ENCODE results near the gene FBXO47. TPM values are rescaled to one million over a fixed set of nuclear protein-coding genes. Genes with fewer than 3 reads are reported as not detected.
"Not testable (repeated sequence)": the region's sequence is repeated elsewhere in the genome, so short reads cannot be mapped to it uniquely, and the experiment has no call there.

FBXO47 gene
- total RNA-seq, 1 donor: not detected

DNA sequence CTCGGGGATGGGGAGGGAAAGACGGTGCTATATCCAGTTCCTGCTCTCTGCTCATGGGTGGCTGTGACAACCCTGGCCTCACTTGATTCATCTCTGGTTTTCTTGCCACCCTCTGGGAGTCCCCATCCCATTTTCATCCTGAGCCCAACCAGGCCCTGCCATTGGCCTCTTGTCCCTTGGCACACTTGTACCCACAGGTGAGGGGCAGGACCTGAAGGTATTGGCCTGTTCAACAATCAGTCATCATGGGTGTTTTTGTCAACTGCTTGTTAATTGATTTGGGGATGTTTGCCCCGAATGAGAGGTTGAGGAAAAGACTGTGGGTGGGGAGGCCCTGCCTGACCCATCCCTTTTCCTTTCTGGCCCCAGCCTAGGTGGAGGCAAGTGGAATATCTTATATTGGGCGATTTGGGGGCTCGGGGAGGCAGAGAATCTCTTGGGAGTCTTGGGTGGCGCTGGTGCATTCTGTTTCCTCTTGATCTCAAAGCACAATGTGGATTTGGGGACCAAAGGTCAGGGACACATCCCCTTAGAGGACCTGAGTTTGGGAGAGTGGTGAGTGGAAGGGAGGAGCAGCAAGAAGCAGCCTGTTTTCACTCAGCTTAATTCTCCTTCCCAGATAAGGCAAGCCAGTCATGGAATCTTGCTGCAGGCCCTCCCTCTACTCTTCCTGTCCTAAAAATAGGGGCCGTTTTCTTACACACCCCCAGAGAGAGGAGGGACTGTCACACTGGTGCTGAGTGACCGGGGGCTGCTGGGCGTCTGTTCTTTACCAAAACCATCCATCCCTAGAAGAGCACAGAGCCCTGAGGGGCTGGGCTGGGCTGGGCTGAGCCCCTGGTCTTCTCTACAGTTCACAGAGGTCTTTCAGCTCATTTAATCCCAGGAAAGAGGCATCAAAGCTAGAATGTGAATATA lies 46.6 kb downstream of the FBXO47 start:
- Histone ChIP-seq H3K9me3 (ENCODE audit: low read depth, low read length) (no peaks in the 10 kb centered on the region), H3K27me3 (ENCODE audit: insufficient read depth, low read length) (no peaks in the 10 kb centered on the region), H3K4me3 (ENCODE audit: low read length) (no peak overlapping the region), H3K4me1 (ENCODE audit: insufficient read depth, low read length) (peaks cover 25% of the 10 kb centered on the region)

- Histone ChIP-seq H3K4me1 (ENCODE audit: insufficient read depth, low read length) (peaks cover 15% of the 10 kb centered on the region), H3K4me3 (ENCODE audit: low read length) (no peak overlapping the region), H3K27me3 (ENCODE audit: insufficient read depth, low read length) (no peaks in the 10 kb centered on the region), H3K9me3 (ENCODE audit: low read depth, low read length) (no peaks in the 10 kb centered on the region)
Observed at GRCh38 chr17:38919316-38920078, 47.7 kb downstream of the FBXO47 start.

DNA sequence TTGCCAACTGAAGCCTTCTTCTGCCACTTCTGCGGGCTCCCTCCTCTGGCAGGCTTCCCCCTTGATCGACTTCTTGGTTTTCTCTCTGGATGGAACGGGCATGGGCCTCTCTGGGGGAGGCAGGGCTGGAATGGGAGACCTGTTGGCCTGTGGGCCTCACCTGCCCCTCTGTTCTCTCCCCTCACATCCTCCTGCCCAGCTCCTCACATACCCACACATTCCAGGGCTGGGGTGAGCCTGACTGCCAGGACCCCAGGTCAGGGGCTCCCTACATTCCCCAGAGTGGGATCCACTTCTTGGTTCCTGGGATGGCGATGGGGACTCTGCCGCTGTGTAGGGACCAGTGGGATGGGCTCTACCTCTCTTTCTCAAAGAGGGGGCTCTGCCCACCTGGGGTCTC lies 48.3 kb downstream of the FBXO47 start:
- Histone ChIP-seq H3K4me1 (ENCODE audit: insufficient read depth, low read length) (peaks cover 15% of the 10 kb centered on the region), H3K4me3 (ENCODE audit: low read length) (no peak overlapping the region), H3K9me3 (ENCODE audit: low read depth, low read length) (no peaks in the 10 kb centered on the region), H3K27me3 (ENCODE audit: insufficient read depth, low read length) (no peaks in the 10 kb centered on the region)

GRCh38 chr17:38918129-38918913 lies 48.9 kb downstream of the FBXO47 start:
- Histone ChIP-seq H3K4me1 (ENCODE audit: insufficient read depth, low read length) (peaks cover 15% of the 10 kb centered on the region), H3K27me3 (ENCODE audit: insufficient read depth, low read length) (no peaks in the 10 kb centered on the region), H3K9me3 (ENCODE audit: low read depth, low read length) (no peaks in the 10 kb centered on the region), H3K4me3 (ENCODE audit: low read length) (no peak overlapping the region)

DNA sequence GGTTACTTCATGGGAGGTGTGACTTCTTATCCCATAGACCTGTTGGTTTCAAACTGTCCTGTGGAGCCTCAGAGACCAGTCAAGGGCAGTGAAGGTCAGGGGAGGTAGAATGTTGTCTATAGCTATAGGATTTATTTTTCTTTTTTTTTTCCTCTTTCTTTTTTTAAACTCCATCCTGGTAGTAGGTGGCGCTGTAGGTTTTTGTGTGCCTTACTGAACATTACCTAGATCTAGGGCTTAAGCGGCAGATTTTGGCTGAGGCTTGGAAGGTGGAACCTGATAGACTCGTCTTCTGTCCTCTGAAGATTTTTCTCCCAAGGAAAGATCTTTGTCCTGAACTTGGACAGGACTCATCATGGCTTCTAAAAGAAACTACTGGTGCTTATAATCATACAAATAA lies 49.9 kb downstream of the FBXO47 start:
- Histone ChIP-seq H3K9me3 (ENCODE audit: low read depth, low read length) (no peaks in the 10 kb centered on the region), H3K4me1 (ENCODE audit: insufficient read depth, low read length) (peaks cover 17% of the 10 kb centered on the region), H3K4me3 (ENCODE audit: low read length) (no peak overlapping the region), H3K27me3 (ENCODE audit: insufficient read depth, low read length) (no peaks in the 10 kb centered on the region)

DNA sequence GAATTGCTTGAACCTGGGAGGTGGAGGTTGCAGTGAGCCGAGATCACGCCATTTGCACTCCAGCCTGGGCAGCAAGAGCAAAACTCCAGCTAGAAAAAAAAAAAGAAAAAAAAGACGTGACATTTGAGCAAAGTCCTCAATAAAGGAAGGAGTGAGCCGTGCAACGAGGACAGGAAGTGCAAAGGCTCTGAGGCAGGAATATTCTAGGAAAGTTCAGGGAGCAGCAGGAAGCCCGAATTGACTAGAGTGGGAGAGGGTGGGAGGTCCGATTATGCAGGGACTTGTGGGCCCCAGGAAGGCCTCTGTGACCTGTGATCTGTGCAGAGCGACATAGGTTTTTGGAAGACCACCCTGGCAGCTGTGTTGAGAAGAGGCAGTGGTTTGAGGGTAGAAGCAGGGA lies 50.4 kb downstream of the FBXO47 start:
- Histone ChIP-seq H3K4me3 (ENCODE audit: low read length) (no peak overlapping the region), H3K4me1 (ENCODE audit: insufficient read depth, low read length) (peaks cover 17% of the 10 kb centered on the region), H3K9me3 (ENCODE audit: low read depth, low read length) (no peaks in the 10 kb centered on the region), H3K27me3 (ENCODE audit: insufficient read depth, low read length) (no peaks in the 10 kb centered on the region)

- Histone ChIP-seq H3K27me3 (ENCODE audit: insufficient read depth, low read length) (no peaks in the 10 kb centered on the region), H3K4me1 (ENCODE audit: insufficient read depth, low read length) (peaks cover 6% of the 10 kb centered on the region), H3K4me3 (ENCODE audit: low read length) (no peak overlapping the region), H3K9me3 (ENCODE audit: low read depth, low read length) (no peaks in the 10 kb centered on the region)
Observed at GRCh38 chr17:38915639-38915995, 51.6 kb downstream of the FBXO47 start.

DNA sequence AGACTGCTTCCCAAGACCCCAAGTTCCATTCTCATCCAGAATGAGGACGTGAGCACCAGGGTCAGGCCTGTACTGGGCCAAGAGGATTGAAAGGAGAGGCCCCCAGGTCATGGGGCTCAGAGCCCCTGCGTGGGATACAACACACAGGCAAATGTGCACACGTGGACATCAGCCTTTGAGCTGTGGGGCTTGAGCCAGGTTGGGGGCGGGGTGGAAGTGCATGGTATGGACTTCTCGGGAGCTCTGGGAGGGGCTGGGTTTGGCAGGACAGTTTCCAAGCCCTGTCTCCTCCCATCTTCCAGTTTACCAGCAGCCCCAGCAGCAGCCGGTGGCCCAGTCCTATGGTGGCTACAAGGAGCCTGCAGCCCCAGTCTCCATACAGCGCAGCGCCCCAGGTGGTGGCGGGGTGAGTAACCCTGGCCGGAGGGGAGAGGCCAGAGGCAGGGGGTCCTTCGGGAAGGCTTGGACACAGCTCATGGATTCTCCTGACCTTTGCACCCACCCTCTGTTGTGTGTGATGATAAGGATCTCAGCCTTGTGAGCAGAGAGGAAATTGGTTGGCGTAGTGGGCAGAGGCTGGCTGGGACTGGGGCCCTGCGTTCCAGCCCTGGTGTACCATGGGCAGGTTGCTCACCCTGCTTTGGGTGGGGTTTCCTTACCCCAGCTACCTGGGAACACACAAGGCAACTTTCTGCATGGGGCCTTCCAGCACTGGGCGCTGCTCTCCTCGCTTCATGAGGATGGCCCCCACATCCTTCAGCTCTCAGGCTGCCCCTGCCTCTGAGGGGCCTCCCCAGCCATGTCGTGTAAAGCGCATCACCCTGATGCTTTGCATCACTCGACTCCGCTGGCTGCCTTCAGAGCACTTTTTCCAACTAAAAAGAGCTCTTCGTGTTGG lies 52.2 kb downstream of the FBXO47 start:
- Histone ChIP-seq H3K27me3 (ENCODE audit: insufficient read depth, low read length) (no peaks in the 10 kb centered on the region), H3K9me3 (ENCODE audit: low read depth, low read length) (no peaks in the 10 kb centered on the region), H3K4me3 (ENCODE audit: low read length) (no peak overlapping the region), H3K4me1 (ENCODE audit: insufficient read depth, low read length) (peaks cover 6% of the 10 kb centered on the region)

DNA sequence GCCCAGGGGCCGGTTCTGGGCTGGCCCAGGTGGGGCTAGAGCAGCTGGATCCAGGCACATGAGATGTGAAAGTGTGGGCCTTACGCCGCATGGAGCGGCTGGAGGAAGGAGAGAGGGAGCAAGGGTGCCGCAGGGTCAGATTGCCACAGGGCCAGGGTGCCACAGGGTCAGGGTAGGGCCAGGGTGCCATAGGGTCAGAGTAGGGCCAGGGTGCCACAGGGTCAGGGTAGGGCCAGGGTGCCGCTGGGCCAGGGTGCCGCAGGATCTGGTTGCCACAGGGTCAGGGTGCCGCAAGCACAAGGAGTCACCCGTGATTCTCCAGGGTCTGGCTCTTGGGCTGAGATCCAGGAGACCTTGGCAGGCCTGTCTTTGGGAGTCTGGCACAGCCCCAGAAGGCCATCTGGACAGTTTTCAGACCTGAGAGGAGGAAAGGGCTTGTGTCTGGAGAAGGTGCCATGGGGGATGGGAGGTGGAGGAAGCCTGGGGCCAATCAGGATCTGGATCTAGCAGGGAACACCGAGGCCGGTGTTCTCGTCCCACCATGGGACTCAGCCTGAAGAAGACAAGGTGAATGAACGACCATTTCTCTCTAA lies 54.9 kb downstream of the FBXO47 start:
- H3K4me1 ChIP-seq (ENCODE audit: insufficient read depth, low read length): peaks cover 16% of the 10 kb centered on the region
- H3K4me3 ChIP-seq (ENCODE audit: low read length): no peak overlapping the region
- no peaks in the 10 kb centered on the region for H3K9me3 ChIP-seq (ENCODE audit: low read depth, low read length)
- H3K27me3 ChIP-seq (ENCODE audit: insufficient read depth, low read length): no peaks in the 10 kb centered on the region

DNA sequence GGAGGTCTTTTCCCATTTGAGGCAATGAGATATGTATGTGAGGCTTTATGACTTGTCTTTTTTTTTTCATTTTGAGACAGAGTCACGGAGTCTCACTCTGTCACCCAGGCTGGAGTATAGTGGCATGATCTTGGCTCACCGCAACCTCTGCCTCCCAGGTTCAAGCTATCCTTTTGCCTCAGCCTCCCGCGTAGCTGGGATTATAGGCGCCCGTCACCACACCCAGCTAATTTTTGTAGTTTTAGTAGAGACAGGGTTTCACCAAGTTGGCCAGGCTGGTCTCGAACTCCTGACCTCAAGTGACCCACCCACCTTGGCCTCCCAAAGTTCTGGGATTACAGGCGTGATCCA lies 55.5 kb downstream of the FBXO47 start:
- not testable (repeated sequence) for H3K27me3 ChIP-seq (ENCODE audit: insufficient read depth, low read length); H3K9me3 ChIP-seq (ENCODE audit: low read depth, low read length); H3K4me3 ChIP-seq (ENCODE audit: low read length)
- peaks cover 22% of the 10 kb centered on the region for H3K4me1 ChIP-seq (ENCODE audit: insufficient read depth, low read length)

- no peaks in the 10 kb centered on the region for H3K27me3 ChIP-seq (ENCODE audit: insufficient read depth, low read length)
- H3K4me3 ChIP-seq (ENCODE audit: low read length): no peak overlapping the region
- H3K9me3 ChIP-seq (ENCODE audit: low read depth, low read length): no peaks in the 10 kb centered on the region
- H3K4me1 ChIP-seq (ENCODE audit: insufficient read depth, low read length): peaks cover 27% of the 10 kb centered on the region
Observed at GRCh38 chr17:38911081-38911730, 56.0 kb downstream of the FBXO47 start.

GRCh38 chr17:38910325-38910724 lies 56.9 kb downstream of the FBXO47 start:
- Histone ChIP-seq H3K9me3 (ENCODE audit: low read depth, low read length) (no peaks in the 10 kb centered on the region), H3K27me3 (ENCODE audit: insufficient read depth, low read length) (no peaks in the 10 kb centered on the region), H3K4me1 (ENCODE audit: insufficient read depth, low read length) (peaks cover 36% of the 10 kb centered on the region), H3K4me3 (ENCODE audit: low read length) (no peak overlapping the region)

- no peak overlapping the region for H3K4me3 ChIP-seq (ENCODE audit: low read length)
- H3K4me1 ChIP-seq (ENCODE audit: insufficient read depth, low read length): peaks cover 39% of the 10 kb centered on the region
- no peaks in the 10 kb centered on the region for H3K27me3 ChIP-seq (ENCODE audit: insufficient read depth, low read length)
- no peaks in the 10 kb centered on the region for H3K9me3 ChIP-seq (ENCODE audit: low read depth, low read length)
Observed at GRCh38 chr17:38908676-38909181, 58.5 kb downstream of the FBXO47 start.

Measured in mononuclear cell (primary cell).